HG02623 (cell line): ENCODE data around the gene TPCN1.

ENCODE experiments used
- ATAC-seq: cut with Tn5 transposase; IDR thresholded peaks from one replicate; pipeline ENCODE4 v1.9.1; 2021; ENCODE audit warnings: moderate library complexity; ENCODE audit not compliant: unreplicated experiment

The TPCN1 gene

DNA sequence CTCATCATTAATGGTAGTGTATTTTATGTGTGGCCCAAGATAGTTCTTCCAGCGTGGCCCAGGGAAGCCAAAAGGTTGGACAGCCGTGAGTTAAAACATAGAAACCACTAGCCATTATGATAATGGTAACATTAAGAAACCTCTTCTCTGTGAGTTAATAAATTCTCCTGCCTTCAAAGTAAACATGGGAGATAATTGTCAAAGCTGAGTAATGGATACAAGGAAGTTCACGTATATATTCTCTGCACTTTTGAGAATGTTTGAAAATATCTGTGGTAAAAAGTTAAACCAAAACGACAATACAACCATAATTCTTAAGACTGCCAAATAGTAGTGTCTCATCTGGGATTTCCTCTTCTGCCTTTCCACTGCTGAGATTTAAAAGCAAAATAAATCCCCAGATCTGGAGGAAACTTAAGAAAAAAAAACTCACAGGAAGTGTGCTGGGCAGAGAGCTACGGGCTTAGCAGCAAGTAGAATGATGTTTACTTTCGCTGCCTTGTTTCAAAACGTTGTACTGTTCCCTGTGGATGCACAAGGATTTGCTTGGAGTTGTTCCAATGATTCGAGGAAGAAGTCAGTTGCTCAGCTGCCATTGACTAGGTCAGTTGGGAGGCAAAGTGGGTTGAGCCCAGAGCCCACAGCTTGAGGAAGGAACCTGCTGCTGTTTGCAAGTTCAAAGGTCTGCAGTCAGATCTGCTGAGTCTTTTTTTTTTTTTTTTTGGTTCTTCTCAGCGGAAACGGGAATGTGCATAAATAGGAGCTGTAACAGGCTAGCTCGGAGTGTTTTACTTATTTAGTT is 1.7 kb downstream of the TPCN1 start:
- no peak for ATAC-seq

DNA sequence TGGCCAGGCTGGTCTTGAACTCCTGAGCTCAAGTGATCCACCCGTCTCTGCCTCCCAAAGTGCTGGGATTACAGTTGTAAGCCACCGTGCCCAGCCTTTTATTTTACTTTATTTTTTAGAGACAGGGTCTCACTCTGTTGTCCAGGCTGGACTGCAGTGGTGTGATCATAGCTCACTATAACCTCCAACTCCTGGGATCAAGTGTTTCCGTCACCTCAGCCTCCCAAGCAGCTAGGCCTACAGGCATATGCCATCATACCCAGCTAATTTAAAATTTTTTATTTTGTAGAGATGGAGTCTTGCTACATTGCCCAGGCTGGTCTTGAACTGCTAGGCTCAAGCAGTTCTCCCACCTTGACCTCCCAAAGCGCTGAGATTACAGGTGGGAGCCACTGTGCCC is 3.7 kb downstream of the TPCN1 start:
- ATAC-seq: no peak

DNA sequence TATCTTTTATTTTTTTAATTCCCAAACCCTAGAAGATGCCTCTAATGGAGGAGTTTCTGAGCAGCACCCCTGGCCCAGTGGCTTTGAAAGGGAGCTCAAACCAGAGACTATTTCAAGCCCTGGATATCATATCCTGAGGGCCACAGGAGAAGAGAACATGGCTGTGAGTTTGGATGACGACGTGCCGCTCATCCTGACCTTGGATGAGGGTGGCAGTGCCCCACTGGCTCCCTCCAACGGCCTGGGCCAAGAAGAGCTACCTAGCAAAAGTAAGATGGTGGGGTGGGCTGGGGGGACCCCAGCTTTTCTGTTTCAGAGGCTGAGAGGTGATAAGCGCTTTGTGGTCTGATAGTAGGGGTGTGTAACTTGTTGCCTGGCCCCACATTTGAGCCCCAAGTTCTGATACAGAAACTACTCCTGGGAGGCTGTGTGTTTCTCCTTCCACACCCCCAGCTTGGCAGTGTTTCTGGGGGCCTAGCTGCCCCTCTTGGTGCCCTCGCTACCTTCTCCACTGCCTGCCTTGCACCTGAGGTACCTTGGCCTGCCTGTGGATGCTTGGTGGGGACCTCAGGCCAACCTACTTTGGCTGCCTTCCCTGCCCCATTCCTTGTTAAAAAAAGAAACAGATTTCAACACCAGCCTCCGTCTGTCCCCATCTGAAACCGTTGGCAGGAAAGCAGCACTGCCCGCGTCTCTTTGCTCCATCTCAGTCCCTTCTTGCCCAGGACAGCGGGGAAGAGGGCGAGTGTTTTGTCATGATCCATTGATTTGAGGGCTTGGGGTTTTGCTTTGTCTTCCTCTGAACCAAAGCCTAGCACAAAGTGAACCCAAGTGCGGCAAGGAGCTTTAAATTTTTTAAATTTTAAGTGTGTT is 5.7 kb downstream of the TPCN1 start:
- no peak for ATAC-seq

DNA sequence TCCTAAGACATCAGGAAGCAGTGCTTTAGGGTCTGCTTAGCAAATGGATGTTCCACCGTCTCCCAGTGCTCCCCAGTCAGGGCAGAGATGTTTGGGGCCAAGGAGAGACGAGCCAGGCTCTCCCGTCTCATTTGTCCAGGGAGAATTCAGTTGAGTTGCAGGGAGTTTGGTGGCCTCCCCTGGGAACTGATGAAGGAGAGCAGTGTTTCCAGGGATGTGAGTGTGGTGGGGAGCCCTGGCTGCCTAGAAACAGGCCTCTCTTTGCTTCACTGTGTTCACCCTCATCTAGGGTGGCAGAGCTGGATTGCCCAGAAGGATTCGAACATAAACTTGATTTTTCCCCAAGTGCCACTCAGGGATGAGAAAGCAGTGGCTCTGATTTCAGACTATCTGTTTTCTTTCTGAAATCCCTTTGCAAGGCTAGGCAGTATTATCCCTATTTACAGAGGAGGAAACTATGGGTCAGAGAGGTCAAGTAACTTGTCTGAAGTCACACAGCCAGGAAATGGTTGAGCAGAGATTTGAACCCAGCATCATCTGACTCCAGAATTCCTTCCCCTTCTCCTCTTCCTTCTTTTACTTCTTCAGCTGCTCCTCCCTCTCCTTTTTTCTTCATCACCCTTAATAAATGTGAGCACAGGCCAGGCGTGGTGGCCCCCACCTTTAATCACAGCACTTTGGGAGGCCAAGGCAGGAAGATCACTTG is 6.6 kb downstream of the TPCN1 start:
- no peak for ATAC-seq

DNA sequence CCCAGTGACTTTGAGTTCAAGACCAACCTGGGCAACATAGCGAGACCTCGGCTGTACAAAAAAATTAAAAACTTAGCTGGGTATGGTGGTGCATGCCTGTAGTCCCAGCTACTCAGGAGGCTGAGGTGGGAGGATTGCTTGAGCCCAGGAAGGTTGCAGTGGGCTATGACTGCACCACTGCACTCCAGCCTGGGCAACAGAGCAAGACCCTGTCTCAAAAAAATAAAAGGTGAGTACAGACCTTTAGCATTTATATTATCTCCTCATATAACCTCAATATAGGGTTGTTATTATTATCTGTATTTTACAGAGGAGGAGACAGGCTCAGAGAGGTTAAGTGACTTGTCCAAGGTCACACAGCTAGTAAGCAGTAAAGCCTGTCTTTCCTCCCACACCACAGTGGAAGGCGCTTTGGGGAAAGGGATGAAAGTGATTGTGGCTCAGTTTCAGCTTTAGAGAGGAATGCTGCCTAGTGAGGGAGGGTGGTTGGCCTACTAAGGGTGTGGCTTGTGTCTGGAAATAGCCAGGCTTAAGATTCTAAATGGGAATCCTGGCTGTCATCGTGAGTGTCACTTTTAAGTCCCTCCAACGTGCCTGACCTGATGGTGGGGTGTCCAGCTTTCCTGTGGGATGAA is 7.2 kb downstream of the TPCN1 start:
- no peak for ATAC-seq

DNA sequence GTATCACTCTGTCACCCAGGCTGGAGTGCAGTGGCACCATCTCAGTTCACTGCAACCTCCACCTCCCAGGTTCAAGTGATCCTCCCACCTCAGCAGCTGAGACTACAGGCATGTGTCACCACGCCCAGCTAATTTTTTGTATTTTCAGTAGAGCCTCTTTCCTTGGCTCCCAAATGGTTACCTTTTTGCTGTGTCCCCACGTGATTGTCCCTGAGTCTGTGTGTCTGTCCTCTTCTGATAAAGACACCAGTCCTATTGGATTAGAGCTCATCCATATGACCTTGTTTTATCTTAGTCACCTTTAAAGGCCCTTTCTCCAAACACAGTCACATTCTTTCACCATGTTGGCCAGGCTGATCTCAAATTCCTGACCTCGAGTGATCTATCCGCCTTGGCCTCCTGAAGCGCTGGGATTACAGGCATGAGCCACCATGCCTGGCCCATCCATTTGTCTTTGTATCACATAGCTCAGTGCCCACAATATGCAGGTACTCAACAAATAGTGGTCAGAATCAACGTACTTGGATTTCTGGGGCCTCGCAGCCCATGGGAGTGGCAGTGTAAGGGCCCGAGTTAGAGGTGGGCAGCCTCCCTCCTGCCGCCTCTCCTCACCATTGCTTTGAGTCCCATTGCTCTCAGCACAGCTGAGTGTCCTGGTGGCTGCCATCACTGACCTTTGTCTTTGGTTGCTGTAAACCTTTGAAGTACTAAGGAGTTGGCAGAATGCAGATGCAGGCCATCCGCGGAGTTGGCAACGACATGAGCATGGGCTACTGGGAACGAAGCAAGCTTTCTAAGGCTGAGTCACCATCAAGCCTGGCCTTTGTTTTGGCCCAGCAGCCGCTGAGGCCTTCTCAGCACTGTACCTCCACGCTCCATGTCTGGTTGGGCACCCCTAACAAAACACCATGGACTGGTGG is 9.3 kb downstream of the TPCN1 start:
- no peak for ATAC-seq

DNA sequence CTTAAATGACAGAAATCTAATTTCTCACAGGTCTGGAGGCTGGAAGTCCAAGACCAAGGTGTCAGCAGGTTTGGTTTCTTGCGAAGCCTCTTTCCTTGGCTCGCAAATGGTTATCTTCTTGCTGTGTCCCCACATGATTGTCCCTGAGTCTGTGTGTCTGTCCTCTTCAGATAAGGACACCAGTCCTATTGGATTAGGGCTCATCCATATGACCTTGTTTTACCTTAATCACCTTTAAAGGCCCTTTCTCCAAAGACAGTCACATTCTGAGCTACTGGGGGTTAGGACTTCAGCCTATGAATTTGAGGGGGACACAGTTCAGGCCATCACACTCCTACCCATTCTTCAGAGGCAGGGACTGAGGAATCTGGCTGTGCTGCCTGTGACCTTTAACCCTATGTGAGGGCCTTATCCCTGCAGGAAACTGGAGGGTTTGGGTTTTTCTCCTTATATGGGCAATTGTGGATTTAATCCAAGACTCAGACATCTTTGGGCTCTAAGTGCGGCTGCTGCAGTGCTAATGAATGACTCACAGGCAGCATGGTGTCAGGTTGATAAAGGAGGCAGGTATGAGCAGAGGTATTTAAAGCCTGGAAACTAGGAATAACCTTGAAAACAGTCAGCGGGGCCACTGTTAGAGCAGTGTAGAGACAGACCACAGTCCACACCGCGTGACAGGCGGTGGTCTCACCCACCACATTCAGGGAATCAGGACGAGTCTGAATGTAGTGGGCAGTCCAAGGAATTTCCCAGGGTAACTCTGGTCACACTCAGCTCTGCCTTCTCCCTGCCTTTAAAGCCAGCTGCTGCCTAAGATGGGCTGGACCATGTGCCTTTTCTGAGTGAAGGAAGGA is 10.2 kb downstream of the TPCN1 start:
- no peak for ATAC-seq

DNA sequence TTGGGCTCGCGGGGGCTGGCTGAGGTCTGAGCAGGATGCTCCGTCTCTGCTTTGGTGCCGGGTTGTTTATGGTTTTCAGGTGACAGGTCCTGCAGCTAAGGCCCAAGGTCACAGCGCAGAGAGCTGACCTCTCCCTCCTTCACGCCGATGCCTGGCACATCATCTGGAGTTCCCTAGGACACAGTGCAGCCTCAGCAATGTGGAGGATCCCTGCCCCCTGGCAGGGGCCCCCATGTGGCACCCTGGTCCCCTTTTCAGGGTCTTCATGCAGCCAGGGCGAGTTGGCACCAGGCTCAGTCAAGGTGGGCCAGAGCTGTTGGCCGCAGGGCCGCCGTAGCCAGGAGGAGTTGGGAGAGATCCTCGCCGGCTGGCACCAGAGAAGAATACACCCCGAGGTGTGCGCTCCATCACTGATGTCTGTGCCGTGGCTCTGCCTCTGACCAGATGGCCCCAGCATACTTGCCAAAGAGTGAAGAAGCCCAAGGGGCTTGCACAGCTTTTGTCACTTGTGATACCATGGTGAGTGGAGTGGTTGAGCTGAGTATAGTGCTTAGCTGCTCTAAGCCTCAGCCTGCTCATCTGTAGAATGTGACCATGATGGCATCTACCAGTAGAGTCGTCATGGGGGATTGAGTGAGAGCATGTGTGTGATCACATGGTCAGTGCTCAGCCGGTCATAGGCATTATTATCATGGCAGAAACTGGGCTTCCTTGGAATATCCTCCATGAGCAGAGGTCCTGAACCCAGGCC is 11.0 kb downstream of the TPCN1 start:
- no peak for ATAC-seq

DNA sequence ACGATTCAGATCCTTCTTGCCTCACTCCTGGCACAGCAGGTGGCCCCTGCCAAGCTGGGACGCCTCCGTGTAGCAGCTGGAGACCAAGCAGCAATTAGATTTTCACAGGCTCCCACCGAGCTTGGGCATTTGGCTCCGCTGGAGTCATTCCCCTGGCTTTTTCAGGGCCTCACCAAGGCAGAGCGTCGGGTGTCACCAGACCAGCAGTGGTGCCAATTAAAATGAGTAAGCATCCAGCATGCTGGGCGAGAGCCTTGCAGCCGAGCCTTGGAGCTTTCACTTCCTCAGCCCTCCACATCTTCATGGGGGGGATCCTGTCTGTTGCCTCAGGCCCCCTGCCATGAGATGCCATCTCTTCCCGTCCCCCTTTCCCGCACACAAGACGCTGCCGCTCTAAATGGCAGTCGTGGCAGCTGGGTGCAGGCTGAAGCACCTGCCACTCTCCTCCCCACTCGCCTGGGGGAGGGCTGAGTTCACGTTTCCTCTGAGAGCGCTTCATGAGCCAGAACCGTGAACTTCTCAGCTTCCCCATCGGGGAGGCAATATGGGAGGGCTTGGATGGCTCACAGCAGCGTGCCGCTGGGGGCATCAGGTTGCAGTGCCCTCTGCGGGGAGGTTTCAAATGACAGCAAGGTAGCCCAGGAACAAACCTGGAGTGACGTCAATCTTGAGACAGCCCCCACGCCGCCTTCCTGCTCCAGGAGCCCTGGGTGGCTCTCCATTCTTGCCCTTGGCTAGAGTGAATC is 11.7 kb downstream of the TPCN1 start:
- peak; percentile 65 for ATAC-seq

DNA sequence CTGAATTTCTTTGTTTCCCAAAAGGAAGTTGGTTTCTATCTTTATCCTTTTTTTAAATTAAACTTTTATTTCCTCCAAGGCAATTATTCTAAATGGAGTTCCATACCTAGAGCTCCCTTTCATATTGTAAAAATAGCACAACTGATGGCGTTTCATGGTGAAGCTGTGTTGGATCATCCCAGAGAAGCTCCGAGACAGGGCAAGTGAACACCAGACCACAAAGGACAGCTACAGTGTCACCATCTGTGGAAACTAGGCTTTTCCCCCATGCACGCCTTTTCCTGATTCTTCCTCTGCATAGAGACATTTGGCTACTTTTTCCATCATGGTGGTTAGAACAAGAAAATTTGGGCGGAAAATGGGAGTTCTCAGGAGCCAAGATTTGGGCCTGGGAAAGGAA is 12.7 kb downstream of the TPCN1 start:
- no peak for ATAC-seq

DNA sequence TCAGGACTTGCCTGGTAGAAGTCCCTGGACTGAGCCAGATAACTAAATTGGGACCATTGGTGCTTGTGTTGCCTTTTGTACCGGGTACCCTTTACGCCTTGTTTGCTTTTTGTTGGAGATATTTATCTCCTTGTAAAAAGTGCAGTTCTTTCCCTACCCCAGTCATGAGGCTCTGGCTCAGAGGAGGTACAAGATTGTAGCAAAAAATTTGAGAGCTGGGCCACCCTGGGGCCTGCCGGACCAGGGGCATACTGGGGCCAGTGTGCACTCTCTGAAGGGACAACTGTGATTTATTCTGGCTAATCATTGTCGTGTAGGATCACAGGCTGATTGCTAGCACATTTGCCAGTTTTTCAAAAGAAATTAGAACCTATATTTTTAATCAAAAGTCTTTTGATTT is 13.2 kb downstream of the TPCN1 start:
- ATAC-seq: no peak

DNA sequence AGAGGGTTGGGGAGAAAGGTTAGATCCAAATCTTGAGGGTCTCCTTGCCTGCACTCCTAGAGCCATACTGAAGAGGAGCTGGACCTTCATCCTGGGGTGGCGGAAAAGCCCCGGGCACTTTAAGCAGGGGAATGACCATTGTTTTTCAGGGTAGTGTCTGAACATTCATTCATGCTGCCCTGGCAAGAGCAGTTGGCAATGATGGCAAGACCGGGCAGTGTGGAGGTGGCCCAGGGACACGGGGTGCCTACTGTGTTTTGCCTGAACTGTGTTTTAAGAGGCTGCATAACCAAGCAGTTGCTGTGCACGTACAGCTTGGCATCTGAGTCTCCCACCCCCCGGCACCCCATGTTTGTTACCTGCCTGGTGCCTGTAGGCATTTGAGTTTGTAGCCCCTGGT is 14.7 kb downstream of the TPCN1 start:
- no peak for ATAC-seq

DNA sequence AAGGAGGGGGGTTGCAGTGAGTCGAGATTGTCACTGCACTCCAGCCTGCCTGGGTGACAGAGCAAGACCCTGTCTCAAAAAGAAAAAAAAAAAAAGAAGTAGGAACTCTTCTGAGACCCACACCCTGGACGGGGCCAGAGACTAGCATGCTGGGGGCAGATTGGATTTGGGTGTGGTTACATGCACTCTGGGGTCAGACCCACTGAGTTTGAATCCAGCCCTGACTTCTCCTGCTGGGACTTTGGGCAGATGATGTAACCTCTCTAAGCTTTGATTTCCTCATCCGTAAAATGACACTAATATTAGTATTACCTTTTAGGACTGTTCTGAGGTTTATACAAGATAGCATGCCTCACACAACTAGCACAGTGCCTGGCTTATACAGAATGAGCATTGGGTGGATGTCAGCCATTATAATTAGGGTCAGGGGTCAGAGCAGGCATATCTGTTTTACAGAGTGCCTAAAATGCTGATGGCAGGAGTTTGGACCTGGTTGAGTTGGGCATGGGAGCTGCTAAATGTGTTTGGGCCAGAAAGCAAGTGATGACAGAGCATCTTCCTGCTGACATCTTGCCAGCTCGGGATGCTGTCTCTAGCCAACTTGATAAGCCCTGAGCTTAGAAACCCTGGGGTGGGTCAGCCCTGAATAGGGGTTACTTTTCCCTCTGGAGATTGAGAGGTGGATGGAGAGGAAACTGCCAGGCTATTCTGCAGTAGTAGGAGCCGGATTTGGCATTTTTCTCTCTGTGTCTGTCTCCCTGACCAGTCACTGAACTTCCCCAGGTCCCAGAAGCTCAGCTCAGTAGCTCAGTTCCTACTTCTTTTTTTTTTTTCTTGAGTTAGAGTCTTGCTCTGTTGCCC is 15.5 kb downstream of the TPCN1 start:
- ATAC-seq: no peak

DNA sequence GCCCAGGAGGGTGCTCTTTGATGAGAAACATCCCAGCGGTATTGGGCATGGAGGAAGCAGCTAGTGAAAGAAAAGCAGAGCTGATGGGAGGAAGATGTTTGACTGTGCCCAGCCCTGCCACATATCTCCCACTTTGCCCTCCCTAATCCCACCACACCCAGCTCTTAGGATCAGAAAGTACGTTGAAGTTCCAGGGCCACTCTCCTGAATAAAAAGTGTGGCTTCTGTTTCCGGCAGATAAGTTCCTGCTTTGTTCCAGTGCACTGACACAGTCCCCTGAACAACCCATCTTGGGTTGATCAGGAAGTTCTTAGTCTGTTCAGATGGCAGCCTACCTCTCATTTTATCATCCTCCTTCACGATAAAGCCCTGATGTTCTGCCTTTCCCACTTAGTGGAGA is 16.5 kb downstream of the TPCN1 start:
- no peak for ATAC-seq

DNA sequence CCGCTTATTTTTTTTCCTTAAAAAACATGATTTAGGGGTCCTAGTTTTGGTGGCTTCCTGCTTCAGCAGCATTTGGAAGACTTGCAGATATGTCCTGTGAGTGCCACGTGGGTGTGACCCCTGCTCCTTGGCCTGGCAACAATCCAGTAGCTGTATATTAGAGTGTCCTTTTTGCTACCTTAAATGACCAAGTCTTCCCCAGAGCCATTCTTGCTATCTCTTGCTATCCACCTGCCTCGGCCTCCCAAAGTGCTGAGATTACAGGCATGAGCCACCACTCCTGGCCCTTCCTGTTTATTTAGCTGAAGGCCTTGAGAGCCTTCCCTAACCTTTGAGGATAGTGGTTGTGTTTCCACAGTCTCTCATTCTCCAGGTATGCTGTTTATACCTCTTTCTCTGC is 17.0 kb downstream of the TPCN1 start:
- no peak for ATAC-seq

DNA sequence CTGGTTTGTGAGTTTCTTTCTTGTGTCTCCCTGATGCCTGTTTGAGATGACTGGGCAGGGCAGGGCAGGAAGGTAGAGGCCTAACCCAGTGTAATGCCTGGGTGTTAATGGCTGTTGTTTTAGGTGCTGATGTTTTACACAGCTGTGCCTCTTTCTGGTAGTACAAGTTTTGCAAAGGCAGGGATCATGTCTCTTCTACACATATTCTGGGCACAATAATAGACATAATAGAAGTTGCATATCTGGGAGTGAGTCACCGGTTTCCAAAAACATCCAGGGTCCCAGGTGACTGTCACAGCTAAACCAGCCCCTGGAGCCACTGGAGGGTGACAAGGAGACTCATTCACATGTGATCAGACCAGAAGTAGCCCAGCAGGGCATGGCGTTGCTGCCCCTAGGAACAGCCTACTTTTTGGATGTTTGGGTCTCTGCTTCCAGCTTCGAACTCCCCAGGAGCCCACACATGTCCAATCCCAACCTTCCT is 18.1 kb downstream of the TPCN1 start:
- ATAC-seq: no peak
